GM19324 (cell line): Measurements from ENCODE around the gene MEGF11.

Experiments used
- ATAC-seq: cut with Tn5 transposase; IDR thresholded peaks from one replicate; pipeline ENCODE4 v1.9.1; 2021; ENCODE audit warnings: mild to moderate bottlenecking, moderate library complexity; ENCODE audit not compliant: unreplicated experiment, low FRiP score

MEGF11 gene

GRCh38 chr15:66128116-66128680 lies 125.4 kb downstream of the MEGF11 start:
- no peak for ATAC-seq

GRCh38 chr15:66126456-66126855 lies 127.1 kb downstream of the MEGF11 start:
- ATAC-seq, result no peak

DNA sequence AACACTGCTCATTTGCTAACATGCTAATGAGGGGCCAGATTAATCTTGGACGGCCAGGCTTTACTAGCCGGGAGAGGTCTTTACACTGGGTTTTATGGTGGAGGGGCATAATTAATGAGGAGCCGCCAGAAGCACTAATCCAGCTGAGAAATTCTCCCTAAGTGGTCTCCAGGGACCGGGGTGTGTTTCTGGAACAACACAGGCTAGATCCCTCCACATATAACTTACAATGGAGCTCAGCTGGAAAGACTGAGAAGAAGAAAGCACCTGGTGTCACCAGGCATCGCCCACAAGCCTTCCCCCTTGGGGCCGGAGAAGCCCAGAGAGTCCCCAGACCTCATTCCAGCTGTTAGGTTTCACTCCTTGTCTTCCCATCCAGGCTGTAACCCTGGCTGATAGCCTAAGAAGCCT lies 127.5 kb downstream of the MEGF11 start:
- no peak for ATAC-seq

GRCh38 chr15:66124651-66125050 lies 128.9 kb downstream of the MEGF11 start:
- ATAC-seq, result no peak

GRCh38 chr15:66123799-66124198 lies 129.8 kb downstream of the MEGF11 start:
- ATAC-seq, result no peak

- no peak for ATAC-seq
These were observed 133.1 kb downstream of the MEGF11 start for GRCh38 chr15:66120422-66120821.

- no peak for ATAC-seq
These were observed 135.7 kb downstream of the MEGF11 start for GRCh38 chr15:66117841-66118240.

GRCh38 chr15:66115568-66116206 lies 137.9 kb downstream of the MEGF11 start:
- no peak for ATAC-seq

- no peak for ATAC-seq
These were observed 138.6 kb downstream of the MEGF11 start for GRCh38 chr15:66114863-66115425.

DNA sequence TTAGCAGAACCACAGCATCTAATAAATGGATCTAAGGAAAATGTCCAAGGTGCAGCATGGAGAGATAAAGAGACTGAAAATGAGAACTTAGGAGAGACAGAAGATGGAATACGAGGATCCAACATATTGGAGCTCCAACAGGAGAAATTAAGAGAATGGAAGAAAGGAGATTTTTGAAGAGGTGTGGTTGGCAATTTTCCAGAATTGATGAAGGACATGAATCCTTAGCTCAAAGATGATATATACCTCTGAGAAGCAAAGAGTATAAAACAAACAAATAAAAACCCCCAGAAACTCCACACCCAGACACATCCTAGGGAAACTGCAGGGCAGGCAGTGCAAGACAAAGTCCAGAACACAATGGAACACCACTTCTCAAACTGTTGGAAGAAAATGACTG lies 141.2 kb downstream of the MEGF11 start:
- ATAC-seq, result no peak

- ATAC-seq, result no peak
These were observed 142.2 kb downstream of the MEGF11 start for GRCh38 chr15:66111363-66111762.

GRCh38 chr15:66110864-66111263 lies 142.7 kb downstream of the MEGF11 start:
- no peak for ATAC-seq

DNA sequence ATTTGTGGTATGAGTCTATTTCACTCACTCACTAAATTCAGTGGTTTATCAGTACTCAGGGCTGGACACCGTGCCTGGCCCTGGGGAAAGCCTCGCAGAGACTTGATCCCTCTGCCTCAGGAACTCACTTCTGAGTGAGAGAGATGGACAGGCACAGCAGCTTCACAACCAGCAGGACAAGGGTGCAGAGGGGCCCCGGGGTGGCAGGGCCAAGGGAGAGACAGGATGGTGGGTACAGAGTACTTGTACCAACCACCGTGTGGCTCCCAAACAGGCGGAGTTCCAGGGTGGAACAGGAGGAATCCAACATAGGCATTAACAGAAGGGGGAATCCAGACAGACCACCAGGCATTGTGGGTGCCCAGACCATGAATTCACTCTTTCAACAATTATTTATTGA lies 143.7 kb downstream of the MEGF11 start:
- no peak for ATAC-seq

- no peak for ATAC-seq
These were observed 144.9 kb downstream of the MEGF11 start for GRCh38 chr15:66108483-66109265.

- no peak for ATAC-seq
These were observed 146.5 kb downstream of the MEGF11 start for GRCh38 chr15:66107070-66107469.

GRCh38 chr15:66105286-66106265 lies 148.0 kb downstream of the MEGF11 start:
- no peak for ATAC-seq

- ATAC-seq, result no peak
These were observed 150.3 kb downstream of the MEGF11 start for GRCh38 chr15:66103293-66103590.

GRCh38 chr15:66102563-66103292 lies 150.8 kb downstream of the MEGF11 start:
- no peak for ATAC-seq

- no peak for ATAC-seq
These were observed 151.7 kb downstream of the MEGF11 start for GRCh38 chr15:66101715-66102395.
